K562 (cell line): ENCODE results near the gene TRAF5. TPM values are rescaled to one million over a fixed set of nuclear protein-coding genes. Genes with fewer than 3 reads are reported as not detected.
A peak's percentile ranks its signal among the peaks of the same experiment; 100 is the strongest.

Experiments used
- E2F1 ChIP-seq: sonication (generic); formaldehyde crosslinking; IDR thresholded peaks from 2 replicates; pipeline ENCODE4 v1.8.1; 2023; ENCODE audit warnings: mild to moderate bottlenecking, missing genetic modification reagents, moderate library complexity
- ELF1 ChIP-seq: fragments of 200-800 bp; sonication (Bioruptor generic); IDR thresholded peaks from 2 replicates; pipeline ENCODE4 v1.6.1; 2016; ENCODE audit warnings: missing genetic modification characterization, missing compliant biosample characterization
- FOXK1 ChIP-seq: sonication (generic); formaldehyde crosslinking; IDR thresholded peaks from 2 replicates; pipeline ENCODE4 v1.8.0; 2022; ENCODE audit warnings: missing genetic modification reagents, mild to moderate bottlenecking, borderline replicate concordance
- IFI16 ChIP-seq: fragments of 250-450 bp; sonication (Bioruptor Pico); IDR thresholded peaks from 2 replicates; pipeline ENCODE4 v2.1.2; 2022; ENCODE audit warnings: mild to moderate bottlenecking, inconsistent platforms
- KLF13 ChIP-seq: fragments of 450-650 bp; IDR thresholded peaks from 2 replicates; pipeline ENCODE4 v1.6.1; 2016; ENCODE audit warnings: missing genetic modification characterization, low read depth, mild to moderate bottlenecking, missing compliant biosample characterization, moderate library complexity, borderline replicate concordance
- MCM2 ChIP-seq: fragments of 450-650 bp; IDR thresholded peaks from 2 replicates; pipeline ENCODE4 v1.6.1; 2017; ENCODE audit warnings: low read depth, mild to moderate bottlenecking
- MXI1 ChIP-seq: IDR thresholded peaks from 2 replicates; pipeline ENCODE4 v1.6.1; 2011; ENCODE audit warnings: low read depth, mild to moderate bottlenecking, improper control_type of control experiment, low read length
- NCOA4 ChIP-seq: fragments of 450-650 bp; IDR thresholded peaks from 2 replicates; pipeline ENCODE4 v1.6.1; 2018; ENCODE audit warnings: mild to moderate bottlenecking; ENCODE audit not compliant: partially characterized antibody
- PML ChIP-seq: IDR thresholded peaks from 2 replicates; pipeline ENCODE4 v1.6.1; 2012; ENCODE audit warnings: low read length, inconsistent platforms
- SMAD4 ChIP-seq: fragments of 250-450 bp; sonication (Bioruptor Pico); conservative IDR thresholded peaks from 2 replicates; pipeline ENCODE4 v1.8.0; 2021; ENCODE audit warnings: inconsistent platforms, mild to moderate bottlenecking, moderate library complexity
- SRSF3 ChIP-seq: fragments of 200-400 bp; formaldehyde crosslinking; IDR thresholded peaks from 2 replicates; pipeline ENCODE4 v1.6.1; 2016; ENCODE audit warnings: mild to moderate bottlenecking, low read length, moderate library complexity; ENCODE audit not compliant: insufficient read depth
- USF2 ChIP-seq: sonication (generic); formaldehyde crosslinking; IDR thresholded peaks from 2 replicates; pipeline ENCODE4 v1.5.0; 2020; ENCODE audit warnings: missing genetic modification reagents
- ZKSCAN8 ChIP-seq: fragments of 200-800 bp; sonication (Bioruptor generic); IDR thresholded peaks from 2 replicates; pipeline ENCODE4 v1.6.1; 2016; ENCODE audit warnings: missing genetic modification characterization, missing compliant biosample characterization
- ZNF324 ChIP-seq: fragments of 250-450 bp; sonication (Bioruptor Pico); IDR thresholded peaks from 2 replicates; pipeline ENCODE4 v1.4.0; 2020; ENCODE audit warnings: mild to moderate bottlenecking
- ZNF589 ChIP-seq: fragments of 200-800 bp; sonication (Bioruptor generic); IDR thresholded peaks from 2 replicates; pipeline ENCODE4 v1.6.1; 2016; ENCODE audit warnings: low read depth, missing genetic modification characterization, missing compliant biosample characterization
- ZNF695 ChIP-seq: fragments of 450-650 bp; formaldehyde crosslinking; IDR thresholded peaks from 2 replicates; pipeline ENCODE4 v1.4.0; 2020; ENCODE audit warnings: mild to moderate bottlenecking, moderate library complexity
- polyA plus RNA-seq, 8 experiments: library from polyadenylated mRNA; depleted of rRNA in 4 of 8; stranded (reverse) in 5 of 8; unstranded in 3 of 8; fragments of >200 nt; fragmentation: Nextera tagmentation in 2 of 8; fragmentation: Illumina TruSeq in 1 of 8; extraction: Ambion mirVana in 2 of 8; extraction: Trizol in 1 of 8; gene quantifications; 2 replicates each; pipeline versions ENCODE4 v1.2.1 to v1.2.3, GENCODE V29; 2011 to 2014; ENCODE audit warnings: inconsistent platforms in 1 of 8, missing spikeins in 1 of 8
- total RNA-seq, 7 experiments: library from RNA; depleted of rRNA in 6 of 7; stranded (reverse); fragments of >200 nt in 6 of 7; fragmentation: Illumina TruSeq in 2 of 7; extraction: Trizol in 2 of 7; gene quantifications; 2 replicates each; pipeline versions ENCODE4 v1.2.1 to v1.2.3, GENCODE V29; 2011 to 2021; ENCODE audit warnings: low replicate concordance in 1 of 7
- TF ChIP-seq, protein P1 (sequence below): sonication (generic); formaldehyde crosslinking; IDR thresholded peaks from 2 replicates; pipeline ENCODE4 v1.8.0; 2022; ENCODE audit warnings: mild to moderate bottlenecking, missing genetic modification reagents
- TF ChIP-seq, protein P2 (sequence below): sonication (generic); formaldehyde crosslinking; IDR thresholded peaks from 2 replicates; pipeline ENCODE4 v1.8.0; 2023; ENCODE audit warnings: missing genetic modification reagents, mild to moderate bottlenecking, borderline replicate concordance

TRAF5 gene
- total and polyA plus RNA-seq, 9 of the 15 experiments (the other 6 are each of a cell fraction or from before 2014, with no cell fraction given), result 2.0 to 9.3 (median 5.3) TPM

DNA sequence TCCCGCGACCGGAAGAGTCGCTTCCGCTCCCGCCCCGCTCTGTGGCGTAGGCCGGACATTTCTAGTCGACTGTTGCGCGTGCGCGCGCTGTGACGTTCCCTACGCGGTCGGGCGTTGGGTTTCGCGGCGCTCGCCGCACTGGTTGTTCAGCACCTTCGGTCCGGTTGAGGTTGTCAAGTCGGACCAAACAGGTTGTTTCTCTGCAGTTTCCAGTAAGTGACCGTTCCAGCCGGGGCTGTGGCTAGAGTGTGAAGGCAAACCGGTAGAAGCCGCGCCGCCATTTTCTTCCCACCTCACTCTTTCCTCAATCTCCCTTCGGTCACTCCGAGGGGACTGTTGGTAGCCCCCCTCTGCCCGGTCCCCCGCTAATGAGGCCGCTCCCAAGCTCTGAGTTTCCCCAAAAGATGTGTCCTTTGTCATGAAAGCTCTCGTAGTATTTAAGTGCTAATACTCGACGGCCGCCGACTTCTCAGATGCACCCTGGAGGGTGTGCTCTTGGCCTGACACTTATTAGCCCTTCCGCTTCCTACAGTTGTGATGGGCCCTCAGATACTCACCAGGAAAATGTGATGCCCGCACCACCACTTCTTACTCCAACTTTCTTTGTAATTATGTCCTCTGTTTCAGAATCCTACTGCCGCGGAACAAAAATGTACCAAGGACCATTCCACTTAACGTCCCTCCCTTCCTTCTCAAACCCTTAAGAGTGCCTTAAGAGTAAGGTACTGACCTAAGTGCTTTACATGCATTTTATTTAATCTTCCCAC lies 56.3 kb downstream of the TRAF5 start (continued):
- TF ChIP-seq ZNF324 (CRISPR knock-in tag) (peak; percentile 15; the same call in 1 of the 2 replicates), PML (peak; percentile 93; the same call in 1 of the 2 replicates), FOXK1 (peak; percentile 87), SRSF3 (no peak), MXI1 (no peak), IFI16 (no peak), SMAD4 (CRISPR knock-in tag) (peak; percentile 70), KLF13 (tag) (peak; percentile 47; the same call in 1 of the 2 replicates), USF2 (CRISPR knock-in tag) (no peak), E2F1 (CRISPR knock-in tag) (peak; percentile 43; the same call in 1 of the 2 replicates), ZNF695 (CRISPR knock-in tag) (no peak), NCOA4 (no peak), ELF1 (tag) (peak; percentile 95), ZNF589 (CRISPR knock-in tag) (peak; percentile 88), MCM2 (no peak), ZKSCAN8 (CRISPR knock-in tag) (no peak)
- TF ChIP-seq, protein P1, sequence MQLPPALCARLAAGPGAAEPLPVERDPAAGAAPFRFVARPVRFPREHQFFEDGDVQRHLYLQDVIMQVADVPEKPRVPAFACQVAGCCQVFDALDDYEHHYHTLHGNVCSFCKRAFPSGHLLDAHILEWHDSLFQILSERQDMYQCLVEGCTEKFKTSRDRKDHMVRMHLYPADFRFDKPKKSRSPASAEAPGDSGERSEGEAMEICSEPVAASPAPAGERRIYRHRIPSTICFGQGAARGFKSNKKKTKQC (CRISPR knock-in tag), result peak; percentile 87
- TF ChIP-seq, protein P2, sequence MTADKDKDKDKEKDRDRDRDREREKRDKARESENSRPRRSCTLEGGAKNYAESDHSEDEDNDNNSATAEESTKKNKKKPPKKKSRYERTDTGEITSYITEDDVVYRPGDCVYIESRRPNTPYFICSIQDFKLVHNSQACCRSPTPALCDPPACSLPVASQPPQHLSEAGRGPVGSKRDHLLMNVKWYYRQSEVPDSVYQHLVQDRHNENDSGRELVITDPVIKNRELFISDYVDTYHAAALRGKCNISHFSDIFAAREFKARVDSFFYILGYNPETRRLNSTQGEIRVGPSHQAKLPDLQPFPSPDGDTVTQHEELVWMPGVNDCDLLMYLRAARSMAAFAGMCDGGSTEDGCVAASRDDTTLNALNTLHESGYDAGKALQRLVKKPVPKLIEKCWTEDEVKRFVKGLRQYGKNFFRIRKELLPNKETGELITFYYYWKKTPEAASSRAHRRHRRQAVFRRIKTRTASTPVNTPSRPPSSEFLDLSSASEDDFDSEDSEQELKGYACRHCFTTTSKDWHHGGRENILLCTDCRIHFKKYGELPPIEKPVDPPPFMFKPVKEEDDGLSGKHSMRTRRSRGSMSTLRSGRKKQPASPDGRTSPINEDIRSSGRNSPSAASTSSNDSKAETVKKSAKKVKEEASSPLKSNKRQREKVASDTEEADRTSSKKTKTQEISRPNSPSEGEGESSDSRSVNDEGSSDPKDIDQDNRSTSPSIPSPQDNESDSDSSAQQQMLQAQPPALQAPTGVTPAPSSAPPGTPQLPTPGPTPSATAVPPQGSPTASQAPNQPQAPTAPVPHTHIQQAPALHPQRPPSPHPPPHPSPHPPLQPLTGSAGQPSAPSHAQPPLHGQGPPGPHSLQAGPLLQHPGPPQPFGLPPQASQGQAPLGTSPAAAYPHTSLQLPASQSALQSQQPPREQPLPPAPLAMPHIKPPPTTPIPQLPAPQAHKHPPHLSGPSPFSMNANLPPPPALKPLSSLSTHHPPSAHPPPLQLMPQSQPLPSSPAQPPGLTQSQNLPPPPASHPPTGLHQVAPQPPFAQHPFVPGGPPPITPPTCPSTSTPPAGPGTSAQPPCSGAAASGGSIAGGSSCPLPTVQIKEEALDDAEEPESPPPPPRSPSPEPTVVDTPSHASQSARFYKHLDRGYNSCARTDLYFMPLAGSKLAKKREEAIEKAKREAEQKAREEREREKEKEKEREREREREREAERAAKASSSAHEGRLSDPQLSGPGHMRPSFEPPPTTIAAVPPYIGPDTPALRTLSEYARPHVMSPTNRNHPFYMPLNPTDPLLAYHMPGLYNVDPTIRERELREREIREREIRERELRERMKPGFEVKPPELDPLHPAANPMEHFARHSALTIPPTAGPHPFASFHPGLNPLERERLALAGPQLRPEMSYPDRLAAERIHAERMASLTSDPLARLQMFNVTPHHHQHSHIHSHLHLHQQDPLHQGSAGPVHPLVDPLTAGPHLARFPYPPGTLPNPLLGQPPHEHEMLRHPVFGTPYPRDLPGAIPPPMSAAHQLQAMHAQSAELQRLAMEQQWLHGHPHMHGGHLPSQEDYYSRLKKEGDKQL (CRISPR knock-in tag), result peak; percentile 81
